Activated CD4-positive, alpha-beta T cell treated with anti-CD3 and anti-CD28 coated beads for 1 hour (primary cell): Measurements from ENCODE around the gene LAD1.

Experiments
- DNase-seq: peaks from one replicate; pipeline ENCODE4 v3.0.0-alpha.2; 2020

The LAD1 gene

DNA sequence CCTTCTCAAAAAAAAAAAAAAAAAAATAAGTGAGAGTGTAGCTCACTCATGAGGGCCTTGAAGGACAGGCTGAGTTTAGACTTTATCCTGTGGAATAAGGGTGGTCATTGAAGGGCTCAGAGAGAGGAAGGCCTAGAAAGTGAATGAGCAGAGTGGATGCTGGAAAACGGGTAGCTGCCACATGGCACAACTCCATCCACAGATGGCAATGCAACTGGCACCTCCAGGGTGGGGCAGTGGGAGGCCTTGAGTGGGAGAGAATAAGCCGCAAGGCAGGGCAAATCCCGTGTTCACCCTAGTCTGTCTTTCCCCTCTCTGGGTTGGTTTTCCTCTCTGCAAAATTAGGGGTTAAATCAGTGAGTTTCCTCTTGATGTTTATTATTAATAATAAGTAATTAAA lies 19.3 kb upstream of the LAD1 start:
- DNase-seq = no peak

DNA sequence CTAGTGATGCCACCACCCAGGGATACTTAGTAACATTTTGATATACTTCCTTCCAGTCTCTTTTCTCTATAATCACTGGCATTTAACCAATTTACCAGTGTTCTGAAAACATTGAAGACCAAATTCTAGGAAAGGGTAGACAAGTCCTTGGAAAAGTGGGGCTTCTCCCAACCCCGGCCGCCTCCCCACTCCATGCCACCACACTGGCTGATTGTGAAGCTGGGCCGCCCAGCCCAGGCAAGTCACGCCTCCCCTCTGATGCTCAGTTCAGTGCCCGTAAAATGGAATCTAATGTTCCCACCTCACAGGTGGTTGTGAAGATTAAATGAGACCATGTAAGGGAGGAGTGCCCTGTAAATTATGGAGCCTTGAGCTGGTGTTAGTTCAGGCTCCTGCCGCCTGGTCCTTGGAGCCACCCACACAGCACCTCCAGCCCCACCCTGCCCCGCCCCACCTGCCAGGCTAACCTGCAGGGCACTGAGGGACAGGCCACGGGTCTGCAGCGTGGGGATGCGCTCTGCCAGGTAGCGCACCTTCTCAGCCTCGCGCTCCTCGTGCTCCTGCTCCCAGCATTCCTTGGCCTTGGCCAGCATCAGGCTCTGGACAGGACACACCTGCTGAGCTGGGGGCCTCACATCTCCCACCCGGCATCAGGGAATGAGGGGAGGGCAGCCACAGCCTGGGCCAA lies 15.1 kb upstream of the LAD1 start:
- no peak for DNase-seq

DNA sequence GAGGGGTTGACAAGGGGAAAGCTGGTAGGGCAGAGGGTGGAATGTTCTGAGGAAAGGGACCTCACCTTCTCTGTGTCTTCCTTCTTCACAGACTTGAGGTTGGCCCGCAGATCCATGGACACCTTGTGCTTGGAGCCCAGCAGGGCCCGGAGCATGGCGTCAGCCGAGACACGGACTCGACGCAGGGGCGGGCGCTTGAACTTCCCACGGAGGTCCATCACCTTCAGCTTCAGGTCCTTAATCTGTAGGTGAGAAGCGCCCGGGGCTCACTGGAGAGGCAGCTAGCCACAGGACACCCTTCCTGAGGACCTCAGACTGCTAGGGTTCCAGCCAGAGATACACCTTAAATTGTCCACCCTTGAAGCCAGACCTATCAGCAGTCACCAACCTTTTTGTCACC lies 12.2 kb upstream of the LAD1 start:
- DNase-seq = no peak

DNA sequence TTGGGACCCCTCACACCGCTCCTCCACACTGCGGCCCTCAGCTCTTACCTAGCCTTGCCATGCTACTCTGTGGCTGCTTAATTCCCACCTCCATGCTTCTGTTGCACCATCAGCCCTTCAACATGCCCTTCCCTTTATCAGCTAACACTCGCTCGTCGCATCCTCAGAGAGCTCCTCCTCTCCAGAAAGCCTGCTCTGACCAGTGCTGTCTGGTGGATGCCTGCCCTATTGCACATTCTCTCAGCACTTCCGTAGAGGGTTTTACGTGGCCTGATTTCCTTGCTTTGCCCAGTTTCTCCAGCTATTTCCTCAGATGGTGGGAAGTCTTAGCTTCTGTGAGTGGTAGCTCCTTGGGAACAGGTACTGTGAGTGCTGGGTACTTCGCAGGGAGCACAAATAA lies 10.3 kb upstream of the LAD1 start:
- DNase-seq = no peak

DNA sequence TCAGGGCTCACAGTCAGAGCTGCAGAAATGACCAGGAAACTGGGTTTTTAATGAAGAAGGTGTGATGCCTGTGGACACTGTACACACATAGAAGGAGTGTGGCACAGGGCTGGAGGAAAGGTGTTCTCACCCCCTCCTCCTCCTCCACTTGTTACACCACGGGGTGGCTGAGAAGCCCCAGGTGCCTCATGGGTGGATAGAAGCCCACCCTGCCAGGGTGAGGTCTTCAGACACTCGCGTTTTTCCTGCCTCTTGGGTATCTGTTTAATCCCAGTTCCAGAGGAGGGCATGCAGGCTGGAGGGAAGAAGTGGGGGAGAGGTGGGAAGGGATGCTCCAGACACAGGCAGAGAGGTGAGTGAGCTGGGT lies 9.7 kb upstream of the LAD1 start:
- DNase-seq = no peak

DNA sequence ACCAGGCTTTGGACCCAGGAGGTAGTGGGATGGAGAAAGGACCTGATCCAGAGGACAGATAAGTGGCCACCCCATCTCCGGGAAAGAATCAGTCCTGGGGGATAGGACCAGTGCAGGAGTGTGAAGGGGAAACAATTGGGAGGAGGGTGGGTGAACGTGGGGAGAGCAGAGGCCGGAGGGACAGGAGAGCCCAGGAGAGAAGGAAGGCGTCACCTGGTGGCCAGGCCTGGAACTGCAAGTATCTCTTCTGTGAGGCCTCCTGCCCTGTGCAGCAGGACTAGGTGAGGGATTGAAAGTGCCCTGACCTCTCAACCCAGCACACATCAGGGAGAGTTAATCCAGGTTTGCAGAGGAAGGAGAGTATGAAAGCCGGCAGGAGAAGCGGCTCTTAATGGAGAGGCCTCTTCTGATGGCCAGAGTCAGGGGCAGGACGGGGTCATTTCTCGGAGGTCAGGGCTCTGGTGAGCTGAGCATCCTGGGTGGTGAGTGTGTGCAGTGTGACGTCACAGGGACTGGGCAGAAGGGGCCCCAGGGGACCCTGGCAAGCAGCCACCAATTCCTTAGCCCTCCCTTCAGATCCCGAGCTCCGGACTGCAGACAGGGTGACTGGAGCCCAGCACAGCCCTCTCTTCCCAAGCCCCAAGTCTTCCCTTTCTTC lies 9.2 kb upstream of the LAD1 start:
- DNase-seq = peak; percentile 41

DNA sequence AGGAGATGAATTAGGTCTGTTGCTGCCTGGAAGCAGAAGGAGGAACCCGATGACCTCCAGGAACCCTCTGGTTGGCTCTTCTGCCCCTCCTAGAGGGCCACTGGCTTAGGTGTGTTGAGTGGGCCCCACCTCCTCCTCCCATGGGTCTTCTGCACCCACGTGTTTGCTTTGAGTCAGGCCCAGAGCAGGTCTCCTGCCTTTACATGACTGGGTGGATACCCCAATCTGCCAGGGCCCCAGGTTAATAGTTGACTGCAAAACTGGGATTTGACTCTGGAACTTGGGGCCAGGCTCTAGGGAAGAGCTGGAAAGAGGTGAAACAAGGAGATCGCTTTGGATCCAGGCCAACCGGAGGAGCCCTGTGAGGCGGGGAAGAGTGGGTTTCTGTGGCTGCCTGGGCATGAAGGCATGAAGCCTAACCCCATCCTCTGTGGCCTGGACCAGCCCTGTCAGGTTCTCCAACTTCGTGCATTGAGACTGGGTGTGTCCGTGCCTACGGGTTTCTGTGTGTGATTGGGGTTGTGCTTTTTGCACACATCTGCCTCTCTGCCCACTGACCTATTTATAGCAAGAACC lies 7.8 kb upstream of the LAD1 start:
- no peak for DNase-seq

DNA sequence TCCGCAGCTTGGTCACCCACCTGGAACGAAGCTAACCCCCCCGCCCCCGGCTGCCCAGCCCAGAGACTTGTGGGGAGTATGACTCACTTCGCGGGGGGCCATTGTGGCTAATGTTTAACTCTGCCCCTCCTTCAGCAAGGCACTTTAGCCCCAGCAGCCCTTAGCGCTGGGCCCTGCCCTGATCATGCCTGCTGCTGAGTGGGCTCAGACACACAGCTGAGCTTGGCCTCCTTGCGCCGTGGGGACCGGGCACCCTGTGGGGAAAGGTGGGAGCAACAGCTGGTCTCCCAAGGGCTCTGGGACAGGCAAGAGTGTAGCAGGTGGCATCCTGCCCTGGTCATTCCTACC lies 6.3 kb upstream of the LAD1 start:
- no peak for DNase-seq

DNA sequence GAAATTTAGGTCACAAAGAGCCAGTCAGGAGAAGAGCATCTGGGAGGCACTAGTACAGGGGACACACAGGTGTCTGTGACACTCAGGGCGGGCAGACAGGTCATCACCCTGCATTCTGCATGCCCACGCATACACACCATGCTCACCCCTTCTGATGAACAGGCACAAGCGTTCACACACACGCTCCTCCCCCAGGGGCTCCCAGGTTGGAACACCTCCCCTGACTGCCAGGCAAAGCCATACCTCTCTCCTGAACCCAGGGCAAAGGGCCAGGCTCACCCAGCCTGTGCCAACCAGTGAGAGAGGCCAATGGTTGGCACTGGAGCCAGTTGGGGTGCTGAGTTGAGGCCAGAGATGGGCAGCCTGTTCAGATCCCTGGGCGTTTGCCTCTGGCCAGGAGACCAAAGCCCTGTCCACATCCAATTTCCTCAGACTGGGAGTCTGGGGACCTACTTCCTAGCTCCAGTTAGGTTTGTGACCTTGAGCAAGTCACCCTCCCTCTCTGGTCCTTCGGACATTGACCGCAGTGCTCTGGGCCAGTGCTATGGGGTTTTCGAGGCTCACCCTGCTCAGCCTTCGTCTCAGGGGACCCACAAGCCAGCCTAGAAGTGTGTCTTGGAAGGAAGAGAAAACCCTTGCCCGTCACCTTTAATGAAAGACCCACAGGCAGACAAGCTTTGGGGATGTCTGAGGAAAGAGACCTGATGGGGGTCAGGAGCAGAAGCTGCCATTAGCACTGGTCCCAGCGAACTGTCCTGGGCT lies 5.8 kb upstream of the LAD1 start:
- DNase-seq = no peak

DNA sequence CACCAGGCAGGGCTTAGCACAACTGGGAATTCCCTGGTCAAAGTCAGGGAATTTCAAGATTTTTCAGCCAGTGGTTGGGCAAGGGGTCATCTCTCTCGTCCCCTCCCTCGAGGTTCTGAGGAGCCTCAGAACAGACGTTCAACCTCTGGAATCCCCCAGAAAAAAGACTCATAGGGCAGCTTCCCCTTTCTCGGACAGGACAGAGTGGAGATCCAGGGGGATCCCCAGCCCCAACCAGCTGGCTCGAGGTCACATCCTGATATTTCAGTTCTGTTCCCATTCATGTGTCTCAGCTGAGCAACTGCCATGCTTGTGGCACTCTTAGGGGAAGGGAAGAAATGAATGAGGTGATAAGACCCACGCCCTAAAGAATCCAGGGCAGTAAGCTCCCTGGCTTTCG lies 4.9 kb upstream of the LAD1 start:
- no peak for DNase-seq

DNA sequence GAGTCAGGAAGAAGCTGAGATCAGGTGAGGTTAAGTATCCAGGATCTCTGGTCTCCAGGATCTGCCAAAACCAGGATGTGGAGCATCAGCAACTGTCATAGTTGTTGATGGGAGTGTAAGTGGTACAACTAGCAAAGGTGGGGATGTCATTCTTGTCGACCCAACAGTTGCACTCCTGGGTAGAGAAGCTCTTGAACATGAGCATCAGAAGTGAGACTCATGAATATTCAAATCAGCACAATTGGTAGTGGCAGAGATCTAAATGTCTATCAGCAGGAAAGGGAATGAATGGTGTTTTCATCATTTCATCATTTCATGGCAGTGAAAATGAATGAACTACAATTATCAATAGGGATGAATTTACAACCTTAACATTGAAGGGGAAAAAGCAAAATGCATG lies 4.2 kb upstream of the LAD1 start:
- no peak for DNase-seq

DNA sequence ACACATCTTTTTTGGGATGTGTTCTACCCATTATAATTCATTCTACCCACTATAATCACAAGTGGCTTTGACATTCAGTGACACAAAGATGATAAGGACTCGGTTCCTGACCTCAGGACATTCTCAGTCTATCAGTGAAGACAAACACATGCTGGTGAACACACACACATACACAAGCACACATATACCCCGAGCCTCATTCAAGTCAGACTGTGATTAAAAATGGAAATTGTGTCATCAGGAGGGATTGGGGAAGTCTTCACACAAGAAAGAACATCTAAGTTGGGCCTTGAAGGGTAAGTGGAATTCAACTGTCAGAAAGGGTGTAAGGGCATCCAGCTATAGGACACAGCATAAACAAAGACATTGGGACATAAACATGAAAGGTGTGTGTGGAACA lies 2.6 kb upstream of the LAD1 start:
- no peak for DNase-seq

DNA sequence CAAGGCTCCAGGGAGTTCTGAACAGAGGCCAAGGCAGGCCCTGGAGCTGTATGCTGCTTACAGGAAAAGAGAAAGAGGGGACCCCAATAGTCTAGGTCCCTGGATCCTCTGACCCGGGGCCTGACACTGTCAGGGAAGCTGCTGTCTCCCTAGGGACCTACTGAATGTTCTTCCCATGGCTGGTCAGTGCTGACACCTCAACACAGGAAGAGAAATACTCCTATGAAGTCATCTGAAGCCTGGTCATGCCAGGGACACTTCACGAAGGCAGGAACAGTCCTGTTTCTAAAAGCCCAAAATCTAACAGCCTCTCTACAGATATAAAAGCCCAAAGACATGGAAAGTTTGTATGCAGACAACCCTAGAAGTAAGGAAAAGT lies 1.7 kb upstream of the LAD1 start:
- DNase-seq = no peak

DNA sequence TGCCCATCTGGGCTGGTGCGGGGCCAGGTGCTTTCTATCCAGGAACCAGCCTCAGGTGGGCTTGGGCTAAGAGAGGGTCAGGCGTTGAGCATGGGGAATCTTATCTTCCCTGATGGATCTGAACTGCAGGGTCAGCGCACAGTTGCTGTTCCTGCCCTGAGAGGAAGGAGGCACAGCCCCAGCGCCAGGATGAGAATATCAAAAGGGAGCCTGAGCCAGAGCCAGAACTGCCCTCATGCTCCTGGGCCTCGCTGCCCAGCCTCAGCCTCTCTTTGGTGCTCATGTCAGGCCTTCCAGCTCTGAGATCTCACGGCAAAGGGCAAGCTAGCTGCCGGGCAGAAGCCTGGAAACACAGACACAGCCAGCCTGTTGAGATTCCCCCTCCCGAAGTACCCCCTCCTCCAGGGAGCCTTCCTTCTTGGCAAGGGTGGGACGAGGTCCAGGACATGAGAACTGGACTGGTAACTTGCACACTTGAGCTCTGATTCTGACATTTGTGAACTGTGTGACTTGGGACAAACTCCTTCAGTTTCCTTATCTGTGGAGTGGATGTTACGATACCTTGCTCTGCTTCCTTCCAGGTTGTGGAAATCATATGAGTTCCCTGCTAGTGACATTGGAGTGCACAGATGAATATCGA lies 1.2 kb upstream of the LAD1 start:
- DNase-seq = no peak

DNA sequence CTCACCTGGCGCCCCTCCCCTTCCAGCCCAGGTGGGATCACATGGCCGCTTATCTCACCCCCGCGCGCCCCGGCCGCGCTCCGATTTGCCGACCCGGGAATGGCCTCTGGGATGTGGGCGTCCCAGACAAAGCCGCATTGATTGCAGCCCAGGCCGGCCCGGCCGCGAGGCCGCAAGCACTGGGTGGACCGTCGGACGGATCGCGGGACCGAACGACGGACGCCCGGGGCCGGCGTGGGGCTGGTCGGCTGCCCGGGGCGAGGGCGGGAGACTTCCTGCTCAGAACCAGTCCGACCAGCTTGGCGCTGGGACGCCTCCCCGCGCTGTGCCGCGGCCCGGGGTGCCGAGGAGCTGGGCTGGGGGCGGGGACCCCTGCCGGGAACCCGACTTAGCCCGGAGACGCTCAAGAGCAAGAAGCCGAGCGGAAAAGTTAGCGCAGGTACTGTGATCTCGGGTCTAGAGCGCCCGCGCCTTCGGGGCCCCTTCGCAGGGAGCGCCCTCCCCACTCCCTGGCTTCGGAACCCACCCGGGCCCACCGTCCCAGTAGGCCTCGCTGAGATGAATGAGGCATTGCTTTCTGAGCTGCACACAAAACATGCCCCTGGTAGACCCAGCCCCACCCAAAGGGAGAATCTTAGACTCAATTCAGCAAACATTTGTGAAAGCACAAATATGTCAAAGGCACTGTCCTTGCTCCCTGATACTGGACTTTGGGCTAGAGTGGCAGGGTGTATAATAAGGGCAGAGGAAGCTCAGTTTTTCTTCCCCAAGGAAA lies 415 bp upstream of the LAD1 start:
- no peak for DNase-seq

DNA sequence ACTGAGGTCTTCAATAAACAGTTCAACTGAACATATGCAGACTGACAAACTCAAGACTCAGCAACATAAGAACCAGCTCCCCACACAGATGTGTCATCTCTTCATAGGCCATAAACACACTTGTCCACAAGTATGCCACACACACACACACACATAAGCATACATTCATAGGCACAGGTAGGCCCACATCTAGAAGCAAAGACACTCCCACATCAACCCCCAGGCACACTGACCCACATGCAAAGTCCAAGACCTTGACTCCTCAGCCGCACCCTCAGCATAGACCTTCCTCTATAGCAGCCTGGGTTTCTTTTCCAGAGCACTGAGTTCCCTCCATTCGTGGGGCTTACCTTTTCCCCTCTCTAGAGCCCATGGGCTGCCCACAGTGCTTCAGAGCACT lies 1.4 kb downstream of the LAD1 start:
- DNase-seq = no peak

DNA sequence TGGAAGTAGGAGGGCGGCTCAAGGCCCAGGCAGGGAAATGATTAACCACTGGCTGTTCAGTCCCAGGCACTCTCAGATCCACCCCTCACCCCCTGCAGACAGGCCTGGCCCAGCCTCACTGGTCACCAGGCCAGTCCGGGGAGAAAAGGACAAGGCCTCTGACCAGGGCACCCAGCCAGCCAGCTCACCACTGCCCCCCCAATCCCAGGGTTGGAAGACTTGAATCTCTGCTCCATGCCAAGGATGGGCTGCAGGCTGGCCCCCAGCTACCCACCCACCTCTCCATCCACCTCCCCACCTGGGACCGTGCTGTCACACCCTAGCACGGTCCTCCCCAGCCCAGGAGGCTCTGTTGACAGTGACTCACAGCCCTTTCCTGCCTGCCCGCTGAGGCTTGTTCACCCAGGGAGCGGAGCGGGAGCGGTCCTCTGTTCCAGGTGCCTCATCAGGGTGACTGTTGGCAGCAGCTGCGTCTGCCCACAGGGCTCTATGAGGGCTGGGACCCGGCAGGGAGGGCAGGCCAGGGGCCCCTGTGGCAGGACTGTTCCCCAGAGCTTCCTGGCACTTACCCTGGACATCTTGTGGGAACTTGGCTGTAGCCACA lies 2.2 kb downstream of the LAD1 start:
- no peak for DNase-seq

DNA sequence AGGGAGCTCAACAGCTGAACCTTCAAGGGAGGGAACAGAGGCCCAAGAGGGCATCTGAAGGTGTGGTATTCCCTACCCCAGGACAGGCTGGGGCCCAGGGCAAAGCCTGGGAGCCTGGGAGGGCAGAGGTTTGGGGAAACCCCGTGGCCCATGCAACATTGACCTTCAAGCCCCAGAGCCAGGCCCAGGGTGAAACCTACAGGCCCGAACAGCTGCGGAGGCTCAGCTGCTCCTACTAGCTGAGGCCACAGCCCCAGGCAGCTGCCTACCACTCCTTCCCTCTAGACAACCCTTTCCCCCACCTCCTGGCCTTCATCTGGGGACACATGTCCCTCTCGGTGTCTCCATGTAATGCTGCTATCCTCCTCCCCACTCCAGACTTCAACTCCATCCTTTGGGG lies 3.2 kb downstream of the LAD1 start:
- no peak for DNase-seq

DNA sequence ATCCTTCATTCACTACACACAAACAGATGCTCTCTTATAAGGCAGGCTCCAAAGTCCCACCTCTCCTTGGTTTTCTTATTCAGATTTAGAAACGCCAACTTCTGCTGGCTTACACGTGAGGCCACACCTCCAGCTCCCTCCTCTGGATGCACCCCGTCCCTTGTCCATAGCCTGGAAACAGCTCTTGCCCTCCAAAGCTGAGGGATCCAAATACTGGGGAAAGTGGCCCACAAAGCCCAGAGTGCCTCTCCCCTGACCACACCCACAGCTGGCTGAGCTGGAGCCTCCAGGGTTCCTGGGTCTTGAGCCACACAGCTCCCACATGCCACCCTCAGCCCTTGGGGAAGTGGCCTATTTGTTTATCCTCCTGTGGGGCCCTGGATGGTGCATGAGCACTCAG lies 4.5 kb downstream of the LAD1 start:
- DNase-seq = no peak

DNA sequence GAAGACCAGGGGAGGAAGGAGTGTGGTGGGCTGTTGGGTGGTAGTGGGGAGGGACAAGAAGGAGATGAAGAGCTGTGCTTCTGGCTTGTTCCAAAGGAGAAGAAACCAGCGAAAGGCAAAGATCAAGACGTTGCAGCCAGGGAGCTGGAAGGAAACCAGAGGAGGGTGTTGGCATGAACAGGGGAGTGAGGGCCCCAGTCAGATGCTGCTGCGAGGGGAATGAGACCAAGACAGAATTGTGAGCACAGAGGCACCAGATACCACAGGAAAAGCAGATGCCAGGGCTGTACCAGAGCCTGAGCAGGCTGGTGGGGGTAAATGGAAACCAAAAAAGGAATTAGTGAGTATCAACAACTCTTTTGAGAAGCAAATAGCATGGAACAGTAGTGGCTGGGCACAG lies 6.0 kb downstream of the LAD1 start:
- no peak for DNase-seq

DNA sequence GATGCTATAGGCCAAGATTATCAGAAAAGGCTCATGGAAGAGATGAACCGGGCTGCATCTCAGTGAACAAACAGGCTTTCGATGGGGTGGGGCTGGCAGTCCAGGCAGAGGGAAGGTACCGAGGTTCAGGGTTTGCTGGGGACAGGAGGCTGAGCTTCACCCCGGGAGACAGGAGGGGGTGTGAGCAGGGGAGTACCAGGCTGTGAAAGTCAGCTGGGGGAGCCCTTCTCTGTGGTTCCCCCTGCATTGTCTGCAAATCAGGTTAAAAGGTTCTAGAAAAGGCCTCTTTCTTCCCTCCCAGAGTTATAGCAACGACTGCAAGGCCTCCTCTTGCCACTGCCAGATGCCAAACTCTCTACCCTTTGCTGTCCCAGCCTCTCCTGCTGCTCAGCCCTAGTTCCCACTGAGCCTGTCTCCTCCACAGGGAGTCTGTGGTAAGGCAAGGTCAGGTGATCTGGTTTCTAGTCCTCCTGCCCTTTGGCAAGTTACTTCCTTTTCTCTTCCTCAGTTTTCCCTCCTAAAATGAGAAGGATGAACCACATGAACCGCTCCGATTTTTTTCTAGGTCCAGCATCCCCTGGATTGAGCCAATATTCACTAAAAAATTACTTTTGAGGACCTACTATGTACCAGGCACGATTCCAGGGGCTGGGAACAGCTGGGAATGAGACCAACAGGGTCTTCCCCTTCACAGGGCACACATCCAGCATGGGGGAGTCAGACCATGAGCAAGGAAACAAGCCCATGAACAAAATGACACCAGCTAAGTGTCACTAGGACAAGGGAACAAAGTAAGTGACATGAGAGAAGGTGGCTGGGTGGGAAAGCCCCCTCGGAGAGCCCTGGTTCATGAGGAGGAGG lies 7.2 kb downstream of the LAD1 start:
- DNase-seq = no peak

DNA sequence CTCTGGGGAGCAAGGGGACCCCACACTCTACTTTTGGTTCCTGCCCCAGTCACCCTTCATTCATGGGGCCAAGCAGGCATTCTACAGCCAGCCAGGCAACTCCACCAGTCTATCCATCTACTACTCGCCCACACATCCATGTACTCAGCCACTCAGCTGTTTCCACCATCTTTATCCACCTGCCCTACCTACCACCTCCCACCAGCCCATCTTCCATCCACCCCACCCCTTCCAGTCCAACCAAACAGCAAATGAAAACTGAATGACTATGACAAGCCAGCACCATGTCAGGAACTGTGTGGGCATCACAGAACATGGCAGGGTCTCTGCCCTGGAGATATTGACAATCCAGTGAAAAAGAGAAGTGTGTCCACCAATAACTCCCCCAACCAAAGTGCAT lies 7.9 kb downstream of the LAD1 start:
- DNase-seq = no peak
